ENCODE measurements around the gene GRIP1. TPM values are rescaled to one million over a fixed set of nuclear protein-coding genes. Genes with fewer than 3 reads are reported as not detected.

The GRIP1 gene
- total and polyA plus RNA-seq, 2 experiments from 2014 or later = 5.1 to 13.7 TPM

DNA sequence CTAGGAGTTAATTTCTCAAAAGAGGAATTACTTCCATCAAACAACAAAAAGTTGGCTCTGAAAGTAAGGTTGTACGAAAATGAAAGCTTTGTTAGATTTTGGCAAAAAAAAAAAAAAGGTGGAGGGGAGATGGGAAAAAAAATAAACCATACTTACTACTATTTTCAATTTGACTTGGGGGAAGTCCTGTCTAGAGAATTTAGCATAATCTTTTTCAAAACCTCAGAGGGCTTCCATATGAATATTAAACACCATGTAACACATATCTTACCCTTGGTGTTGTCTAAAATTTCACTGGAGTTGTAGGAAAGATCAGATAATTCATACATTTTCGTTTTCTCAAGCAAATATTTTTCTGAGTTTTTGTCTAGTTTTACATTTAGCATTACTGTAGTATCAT lies 17.5 kb downstream of the GRIP1 start:
- ATAC-seq (no peak), DNase-seq (ENCODE audit: low spot score) (no peak)
- no peaks in the 10 kb centered on the region for H4K20me1 ChIP-seq (replicated peaks; ENCODE audit: insufficient read depth)
- no peaks in the 10 kb centered on the region for H3K27me3 Mint-ChIP-seq (ENCODE audit: insufficient read depth, low read depth, poor library complexity)
- TF ChIP-seq, protein P1, sequence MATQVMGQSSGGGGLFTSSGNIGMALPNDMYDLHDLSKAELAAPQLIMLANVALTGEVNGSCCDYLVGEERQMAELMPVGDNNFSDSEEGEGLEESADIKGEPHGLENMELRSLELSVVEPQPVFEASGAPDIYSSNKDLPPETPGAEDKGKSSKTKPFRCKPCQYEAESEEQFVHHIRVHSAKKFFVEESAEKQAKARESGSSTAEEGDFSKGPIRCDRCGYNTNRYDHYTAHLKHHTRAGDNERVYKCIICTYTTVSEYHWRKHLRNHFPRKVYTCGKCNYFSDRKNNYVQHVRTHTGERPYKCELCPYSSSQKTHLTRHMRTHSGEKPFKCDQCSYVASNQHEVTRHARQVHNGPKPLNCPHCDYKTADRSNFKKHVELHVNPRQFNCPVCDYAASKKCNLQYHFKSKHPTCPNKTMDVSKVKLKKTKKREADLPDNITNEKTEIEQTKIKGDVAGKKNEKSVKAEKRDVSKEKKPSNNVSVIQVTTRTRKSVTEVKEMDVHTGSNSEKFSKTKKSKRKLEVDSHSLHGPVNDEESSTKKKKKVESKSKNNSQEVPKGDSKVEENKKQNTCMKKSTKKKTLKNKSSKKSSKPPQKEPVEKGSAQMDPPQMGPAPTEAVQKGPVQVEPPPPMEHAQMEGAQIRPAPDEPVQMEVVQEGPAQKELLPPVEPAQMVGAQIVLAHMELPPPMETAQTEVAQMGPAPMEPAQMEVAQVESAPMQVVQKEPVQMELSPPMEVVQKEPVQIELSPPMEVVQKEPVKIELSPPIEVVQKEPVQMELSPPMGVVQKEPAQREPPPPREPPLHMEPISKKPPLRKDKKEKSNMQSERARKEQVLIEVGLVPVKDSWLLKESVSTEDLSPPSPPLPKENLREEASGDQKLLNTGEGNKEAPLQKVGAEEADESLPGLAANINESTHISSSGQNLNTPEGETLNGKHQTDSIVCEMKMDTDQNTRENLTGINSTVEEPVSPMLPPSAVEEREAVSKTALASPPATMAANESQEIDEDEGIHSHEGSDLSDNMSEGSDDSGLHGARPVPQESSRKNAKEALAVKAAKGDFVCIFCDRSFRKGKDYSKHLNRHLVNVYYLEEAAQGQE (IDR thresholded peaks at IDR 0.05; ENCODE audit: unreplicated experiment) = no peak
- TF ChIP-seq EZH2phosphoT487 (IDR thresholded peaks at IDR 0.05; ENCODE audit: unreplicated experiment) (no peak), EZH2 (IDR thresholded peaks at IDR 0.05; ENCODE audit: low read depth, unreplicated experiment) (no peak), CREB1 (CRISPR knock-in tag; IDR thresholded peaks at IDR 0.05; ENCODE audit: low read depth) (no peak), ZNF114 (CRISPR knock-in tag; IDR thresholded peaks at IDR 0.05) (no peak), JUNB (IDR thresholded peaks at IDR 0.05; ENCODE audit: unreplicated experiment) (no peak), NANOG (IDR thresholded peaks at IDR 0.05; ENCODE audit: borderline replicate concordance) (no peak), ZNF331 (CRISPR knock-in tag; IDR thresholded peaks at IDR 0.05; ENCODE audit: low read depth) (no peak), STAT1 (IDR thresholded peaks at IDR 0.05; ENCODE audit: unreplicated experiment) (no peak), POLR2AphosphoS5 (IDR thresholded peaks at IDR 0.05; ENCODE audit: low read depth) (no peak)
- TF ChIP-seq, protein P2, sequence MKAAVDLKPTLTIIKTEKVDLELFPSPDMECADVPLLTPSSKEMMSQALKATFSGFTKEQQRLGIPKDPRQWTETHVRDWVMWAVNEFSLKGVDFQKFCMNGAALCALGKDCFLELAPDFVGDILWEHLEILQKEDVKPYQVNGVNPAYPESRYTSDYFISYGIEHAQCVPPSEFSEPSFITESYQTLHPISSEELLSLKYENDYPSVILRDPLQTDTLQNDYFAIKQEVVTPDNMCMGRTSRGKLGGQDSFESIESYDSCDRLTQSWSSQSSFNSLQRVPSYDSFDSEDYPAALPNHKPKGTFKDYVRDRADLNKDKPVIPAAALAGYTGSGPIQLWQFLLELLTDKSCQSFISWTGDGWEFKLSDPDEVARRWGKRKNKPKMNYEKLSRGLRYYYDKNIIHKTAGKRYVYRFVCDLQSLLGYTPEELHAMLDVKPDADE (IDR thresholded peaks at IDR 0.05) = no peak
- TF ChIP-seq, protein P3, sequence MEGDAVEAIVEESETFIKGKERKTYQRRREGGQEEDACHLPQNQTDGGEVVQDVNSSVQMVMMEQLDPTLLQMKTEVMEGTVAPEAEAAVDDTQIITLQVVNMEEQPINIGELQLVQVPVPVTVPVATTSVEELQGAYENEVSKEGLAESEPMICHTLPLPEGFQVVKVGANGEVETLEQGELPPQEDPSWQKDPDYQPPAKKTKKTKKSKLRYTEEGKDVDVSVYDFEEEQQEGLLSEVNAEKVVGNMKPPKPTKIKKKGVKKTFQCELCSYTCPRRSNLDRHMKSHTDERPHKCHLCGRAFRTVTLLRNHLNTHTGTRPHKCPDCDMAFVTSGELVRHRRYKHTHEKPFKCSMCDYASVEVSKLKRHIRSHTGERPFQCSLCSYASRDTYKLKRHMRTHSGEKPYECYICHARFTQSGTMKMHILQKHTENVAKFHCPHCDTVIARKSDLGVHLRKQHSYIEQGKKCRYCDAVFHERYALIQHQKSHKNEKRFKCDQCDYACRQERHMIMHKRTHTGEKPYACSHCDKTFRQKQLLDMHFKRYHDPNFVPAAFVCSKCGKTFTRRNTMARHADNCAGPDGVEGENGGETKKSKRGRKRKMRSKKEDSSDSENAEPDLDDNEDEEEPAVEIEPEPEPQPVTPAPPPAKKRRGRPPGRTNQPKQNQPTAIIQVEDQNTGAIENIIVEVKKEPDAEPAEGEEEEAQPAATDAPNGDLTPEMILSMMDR (conservative IDR thresholded peaks at IDR 0.05; ENCODE audit: low read depth in 2 of 2) = no peak
- TF ChIP-seq, protein P4, sequence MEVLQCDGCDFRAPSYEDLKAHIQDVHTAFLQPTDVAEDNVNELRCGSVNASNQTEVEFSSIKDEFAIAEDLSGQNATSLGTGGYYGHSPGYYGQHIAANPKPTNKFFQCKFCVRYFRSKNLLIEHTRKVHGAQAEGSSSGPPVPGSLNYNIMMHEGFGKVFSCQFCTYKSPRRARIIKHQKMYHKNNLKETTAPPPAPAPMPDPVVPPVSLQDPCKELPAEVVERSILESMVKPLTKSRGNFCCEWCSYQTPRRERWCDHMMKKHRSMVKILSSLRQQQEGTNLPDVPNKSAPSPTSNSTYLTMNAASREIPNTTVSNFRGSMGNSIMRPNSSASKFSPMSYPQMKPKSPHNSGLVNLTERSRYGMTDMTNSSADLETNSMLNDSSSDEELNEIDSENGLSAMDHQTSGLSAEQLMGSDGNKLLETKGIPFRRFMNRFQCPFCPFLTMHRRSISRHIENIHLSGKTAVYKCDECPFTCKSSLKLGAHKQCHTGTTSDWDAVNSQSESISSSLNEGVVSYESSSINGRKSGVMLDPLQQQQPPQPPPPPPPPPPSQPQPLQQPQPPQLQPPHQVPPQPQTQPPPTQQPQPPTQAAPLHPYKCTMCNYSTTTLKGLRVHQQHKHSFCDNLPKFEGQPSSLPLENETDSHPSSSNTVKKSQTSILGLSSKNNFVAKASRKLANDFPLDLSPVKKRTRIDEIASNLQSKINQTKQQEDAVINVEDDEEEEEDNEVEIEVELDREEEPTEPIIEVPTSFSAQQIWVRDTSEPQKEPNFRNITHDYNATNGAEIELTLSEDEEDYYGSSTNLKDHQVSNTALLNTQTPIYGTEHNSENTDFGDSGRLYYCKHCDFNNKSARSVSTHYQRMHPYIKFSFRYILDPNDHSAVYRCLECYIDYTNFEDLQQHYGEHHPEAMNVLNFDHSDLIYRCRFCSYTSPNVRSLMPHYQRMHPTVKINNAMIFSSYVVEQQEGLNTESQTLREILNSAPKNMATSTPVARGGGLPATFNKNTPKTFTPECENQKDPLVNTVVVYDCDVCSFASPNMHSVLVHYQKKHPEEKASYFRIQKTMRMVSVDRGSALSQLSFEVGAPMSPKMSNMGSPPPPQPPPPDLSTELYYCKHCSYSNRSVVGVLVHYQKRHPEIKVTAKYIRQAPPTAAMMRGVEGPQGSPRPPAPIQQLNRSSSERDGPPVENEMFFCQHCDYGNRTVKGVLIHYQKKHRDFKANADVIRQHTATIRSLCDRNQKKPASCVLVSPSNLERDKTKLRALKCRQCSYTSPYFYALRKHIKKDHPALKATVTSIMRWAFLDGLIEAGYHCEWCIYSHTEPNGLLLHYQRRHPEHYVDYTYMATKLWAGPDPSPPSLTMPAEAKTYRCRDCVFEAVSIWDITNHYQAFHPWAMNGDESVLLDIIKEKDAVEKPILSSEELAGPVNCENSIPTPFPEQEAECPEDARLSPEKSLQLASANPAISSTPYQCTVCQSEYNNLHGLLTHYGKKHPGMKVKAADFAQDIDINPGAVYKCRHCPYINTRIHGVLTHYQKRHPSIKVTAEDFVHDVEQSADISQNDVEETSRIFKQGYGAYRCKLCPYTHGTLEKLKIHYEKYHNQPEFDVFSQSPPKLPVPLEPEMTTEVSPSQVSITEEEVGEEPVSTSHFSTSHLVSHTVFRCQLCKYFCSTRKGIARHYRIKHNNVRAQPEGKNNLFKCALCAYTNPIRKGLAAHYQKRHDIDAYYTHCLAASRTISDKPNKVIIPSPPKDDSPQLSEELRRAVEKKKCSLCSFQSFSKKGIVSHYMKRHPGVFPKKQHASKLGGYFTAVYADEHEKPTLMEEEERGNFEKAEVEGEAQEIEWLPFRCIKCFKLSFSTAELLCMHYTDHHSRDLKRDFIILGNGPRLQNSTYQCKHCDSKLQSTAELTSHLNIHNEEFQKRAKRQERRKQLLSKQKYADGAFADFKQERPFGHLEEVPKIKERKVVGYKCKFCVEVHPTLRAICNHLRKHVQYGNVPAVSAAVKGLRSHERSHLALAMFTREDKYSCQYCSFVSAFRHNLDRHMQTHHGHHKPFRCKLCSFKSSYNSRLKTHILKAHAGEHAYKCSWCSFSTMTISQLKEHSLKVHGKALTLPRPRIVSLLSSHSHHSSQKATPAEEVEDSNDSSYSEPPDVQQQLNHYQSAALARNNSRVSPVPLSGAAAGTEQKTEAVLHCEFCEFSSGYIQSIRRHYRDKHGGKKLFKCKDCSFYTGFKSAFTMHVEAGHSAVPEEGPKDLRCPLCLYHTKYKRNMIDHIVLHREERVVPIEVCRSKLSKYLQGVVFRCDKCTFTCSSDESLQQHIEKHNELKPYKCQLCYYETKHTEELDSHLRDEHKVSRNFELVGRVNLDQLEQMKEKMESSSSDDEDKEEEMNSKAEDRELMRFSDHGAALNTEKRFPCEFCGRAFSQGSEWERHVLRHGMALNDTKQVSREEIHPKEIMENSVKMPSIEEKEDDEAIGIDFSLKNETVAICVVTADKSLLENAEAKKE (CRISPR knock-in tag; IDR thresholded peaks at IDR 0.05) = no peak
- no peaks in the 10 kb centered on the region for H3F3A ChIP-seq (replicated peaks; ENCODE audit: low read depth)
- no peaks in the 10 kb centered on the region for H3K9me2 ChIP-seq (ENCODE audit: insufficient read depth)
- H3K4me3 Mint-ChIP-seq = no peak overlapping the region
- no peaks in the 10 kb centered on the region for H3K4me1 ChIP-seq (ENCODE audit: insufficient read depth)
- no peaks in the 10 kb centered on the region for H3K79me2 ChIP-seq (replicated peaks; ENCODE audit: insufficient read depth)
- no peak overlapping the region for H2AFZ ChIP-seq
- no peaks in the 10 kb centered on the region for H3K27me3 ChIP-seq (ENCODE audit: insufficient read depth)
- H3K36me3 Mint-ChIP-seq (ENCODE audit: low read depth) = no peaks in the 10 kb centered on the region
- no peak overlapping the region for H3K4me3 ChIP-seq
- no peaks in the 10 kb centered on the region for H3K36me3 ChIP-seq (ENCODE audit: insufficient read depth)
- H3K27ac Mint-ChIP-seq = no peak overlapping the region
- no peak overlapping the region for H3K4me2 ChIP-seq
- peaks cover 5% of the 10 kb centered on the region for H3K4me1 Mint-ChIP-seq
- no peaks in the 10 kb centered on the region for H3K9me3 Mint-ChIP-seq
- no peak overlapping the region for H3K27ac ChIP-seq (ENCODE audit: low read depth)
